ENCODE data around the gene TMPRSS11D. TPM values are rescaled to one million over a fixed set of nuclear protein-coding genes. Genes with fewer than 3 reads are reported as not detected.

TMPRSS11D gene
- polyA plus RNA-seq, 2 of the 4 experiments (the other 2 are of a cell fraction) = not detected

DNA sequence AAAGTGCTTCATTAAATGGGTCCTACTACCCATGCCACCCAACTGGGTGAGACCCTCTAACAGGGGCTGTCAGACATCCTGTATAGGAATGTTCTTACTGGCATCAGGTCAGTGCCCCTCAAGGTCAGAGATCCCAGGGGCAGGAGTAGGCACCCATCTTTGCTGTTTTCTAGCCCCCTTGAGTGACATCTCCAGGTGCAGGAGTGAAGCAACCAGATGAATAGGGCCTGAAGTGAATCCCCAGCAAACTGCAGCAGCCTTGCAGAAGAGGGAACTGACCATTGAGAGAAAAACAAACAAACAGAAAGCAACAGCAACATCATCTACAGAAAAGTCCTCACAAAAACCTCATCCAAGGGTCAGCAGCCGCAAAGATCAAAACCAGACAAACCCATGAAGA, 73.8 kb downstream of the TMPRSS11D start:
- ATAC-seq (no peak), FAIRE-seq (no peak)

DNA sequence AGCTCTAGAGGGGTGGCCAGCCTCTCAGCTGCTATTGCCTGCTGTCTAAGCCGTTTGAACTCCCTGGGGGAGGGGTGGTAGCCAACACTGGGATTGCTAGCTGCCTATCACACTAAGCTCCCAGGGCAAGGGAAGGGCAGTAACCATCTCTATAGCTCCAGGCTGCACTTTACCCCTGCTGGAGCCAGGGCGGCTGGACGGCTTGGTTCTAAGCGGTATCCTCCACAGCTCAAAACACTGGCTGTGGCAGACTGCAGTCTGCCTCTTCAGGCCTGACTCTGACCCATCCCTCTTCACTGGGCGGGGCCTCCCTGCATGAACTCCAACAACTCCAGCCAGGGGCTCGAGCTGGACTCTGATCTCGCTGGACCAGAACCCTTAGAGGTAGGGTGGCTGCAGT, 74.3 kb downstream of the TMPRSS11D start:
- Histone ChIP-seq H3K4me1 (no peaks in the 10 kb centered on the region), H3K27ac (no peak overlapping the region), H3K4me3 (no peak overlapping the region), H3K4me2 (no peak overlapping the region), H3K9me3 (no peaks in the 10 kb centered on the region)
- TF ChIP-seq NPAS2 (CRISPR knock-in tag; IDR thresholded peaks at IDR 0.05; ENCODE audit: borderline replicate concordance) = no peak
- ATAC-seq = no peak
- DNase-seq (ENCODE audit: low read depth in 1 of 2, low spot score in 1 of 2) = no peak
- ChIA-PET CTCF (no interaction called here), POLR2A (no interaction called here)
- no peak for FAIRE-seq
- no CpG with 5 or more reads among the region's 7 CpGs for WGBS (ENCODE audit: missing lambda C conversion rate)

More for the DNA sequence above, 73.8 kb downstream of the TMPRSS11D start:
- no peak overlapping the region for H3K4me3 ChIP-seq
- H3K4me1 ChIP-seq = no peaks in the 10 kb centered on the region
- H3K4me2 ChIP-seq = no peak overlapping the region
- no peak overlapping the region for H3K27ac ChIP-seq
- no peak for DNase-seq (ENCODE audit: low read depth in 1 of 2, low spot score in 1 of 2)
- TF ChIP-seq CHD4 (IDR thresholded peaks at IDR 0.05; ENCODE audit: borderline replicate concordance) = no peak
- 86% methylated on average over 1 of the region's 1 CpG for WGBS (ENCODE audit: missing lambda C conversion rate)
- CTCF ChIA-PET = no interaction called here
- POLR2A ChIA-PET = no interaction called here
- no peaks in the 10 kb centered on the region for H3K9me3 ChIP-seq

DNA sequence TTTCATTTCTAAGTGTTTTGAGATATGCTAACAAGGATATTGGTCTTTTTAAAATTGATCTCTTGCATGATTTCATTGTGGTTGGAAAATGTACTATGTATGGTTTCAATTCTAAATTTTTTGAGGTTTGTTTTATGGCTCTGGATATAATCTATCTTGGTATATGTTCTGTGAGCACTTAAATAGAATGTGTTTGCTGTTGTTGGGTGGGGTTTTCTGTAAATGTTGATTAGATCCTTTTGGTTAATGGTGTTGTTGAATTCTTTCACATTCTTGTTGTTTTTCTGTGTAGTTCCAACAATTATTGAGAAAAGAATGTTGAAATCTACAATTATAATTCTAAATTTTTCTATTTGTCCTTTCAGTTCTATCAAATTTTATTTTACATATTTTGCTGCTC, 87.0 kb downstream of the TMPRSS11D start:
- Histone ChIP-seq H3K4me2 (no peak overlapping the region), H3K9me3 (no peaks in the 10 kb centered on the region), H3K27ac (no peak overlapping the region), H3K4me1 (no peaks in the 10 kb centered on the region), H3K4me3 (no peak overlapping the region)
- CTCF ChIA-PET = no interaction called here
- FAIRE-seq (no peak), DNase-seq (ENCODE audit: low read depth in 1 of 2, low spot score in 1 of 2) (no peak), ATAC-seq (no peak)
- POLR2A ChIA-PET = no interaction called here
- TF ChIP-seq CEBPB (IDR thresholded peaks at IDR 0.05) (no peak), JUN (IDR thresholded peaks at IDR 0.05) (no peak), FOSL2 (IDR thresholded peaks at IDR 0.05) (no peak), FOSL2 (CRISPR knock-in tag; IDR thresholded peaks at IDR 0.05) (no peak), HEYL (CRISPR knock-in tag; IDR thresholded peaks at IDR 0.05) (no peak), HOXB13 (CRISPR knock-in tag; IDR thresholded peaks at IDR 0.05; ENCODE audit: low read depth) (no peak), FOSB (CRISPR knock-in tag; IDR thresholded peaks at IDR 0.05) (no peak), HOXB5 (CRISPR knock-in tag; IDR thresholded peaks at IDR 0.05) (no peak), CHD4 (IDR thresholded peaks at IDR 0.05; ENCODE audit: borderline replicate concordance) (no peak), HDAC2 (IDR thresholded peaks at IDR 0.05) (no peak), KDM1A (IDR thresholded peaks at IDR 0.05; ENCODE audit: low read depth) (no peak), CBX2 (IDR thresholded peaks at IDR 0.05; ENCODE audit: borderline replicate concordance, low read depth) (no peak), RAD21 (conservative IDR thresholded peaks at IDR 0.05 in 1 of 2, IDR thresholded peaks at IDR 0.05 in 1 of 2) (no peak), POLR2A (IDR thresholded peaks at IDR 0.05; ENCODE audit: low read length) (no peak), EHF (CRISPR knock-in tag; IDR thresholded peaks at IDR 0.05) (no peak), PHF8 (IDR thresholded peaks at IDR 0.05; ENCODE audit: borderline replicate concordance, low read depth) (no peak)
- TF ChIP-seq, protein P1, sequence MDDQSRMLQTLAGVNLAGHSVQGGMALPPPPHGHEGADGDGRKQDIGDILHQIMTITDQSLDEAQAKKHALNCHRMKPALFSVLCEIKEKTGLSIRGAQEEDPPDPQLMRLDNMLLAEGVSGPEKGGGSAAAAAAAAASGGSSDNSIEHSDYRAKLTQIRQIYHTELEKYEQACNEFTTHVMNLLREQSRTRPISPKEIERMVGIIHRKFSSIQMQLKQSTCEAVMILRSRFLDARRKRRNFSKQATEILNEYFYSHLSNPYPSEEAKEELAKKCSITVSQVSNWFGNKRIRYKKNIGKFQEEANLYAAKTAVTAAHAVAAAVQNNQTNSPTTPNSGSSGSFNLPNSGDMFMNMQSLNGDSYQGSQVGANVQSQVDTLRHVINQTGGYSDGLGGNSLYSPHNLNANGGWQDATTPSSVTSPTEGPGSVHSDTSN (IDR thresholded peaks at IDR 0.05) = no peak
- TF ChIP-seq, protein P2, sequence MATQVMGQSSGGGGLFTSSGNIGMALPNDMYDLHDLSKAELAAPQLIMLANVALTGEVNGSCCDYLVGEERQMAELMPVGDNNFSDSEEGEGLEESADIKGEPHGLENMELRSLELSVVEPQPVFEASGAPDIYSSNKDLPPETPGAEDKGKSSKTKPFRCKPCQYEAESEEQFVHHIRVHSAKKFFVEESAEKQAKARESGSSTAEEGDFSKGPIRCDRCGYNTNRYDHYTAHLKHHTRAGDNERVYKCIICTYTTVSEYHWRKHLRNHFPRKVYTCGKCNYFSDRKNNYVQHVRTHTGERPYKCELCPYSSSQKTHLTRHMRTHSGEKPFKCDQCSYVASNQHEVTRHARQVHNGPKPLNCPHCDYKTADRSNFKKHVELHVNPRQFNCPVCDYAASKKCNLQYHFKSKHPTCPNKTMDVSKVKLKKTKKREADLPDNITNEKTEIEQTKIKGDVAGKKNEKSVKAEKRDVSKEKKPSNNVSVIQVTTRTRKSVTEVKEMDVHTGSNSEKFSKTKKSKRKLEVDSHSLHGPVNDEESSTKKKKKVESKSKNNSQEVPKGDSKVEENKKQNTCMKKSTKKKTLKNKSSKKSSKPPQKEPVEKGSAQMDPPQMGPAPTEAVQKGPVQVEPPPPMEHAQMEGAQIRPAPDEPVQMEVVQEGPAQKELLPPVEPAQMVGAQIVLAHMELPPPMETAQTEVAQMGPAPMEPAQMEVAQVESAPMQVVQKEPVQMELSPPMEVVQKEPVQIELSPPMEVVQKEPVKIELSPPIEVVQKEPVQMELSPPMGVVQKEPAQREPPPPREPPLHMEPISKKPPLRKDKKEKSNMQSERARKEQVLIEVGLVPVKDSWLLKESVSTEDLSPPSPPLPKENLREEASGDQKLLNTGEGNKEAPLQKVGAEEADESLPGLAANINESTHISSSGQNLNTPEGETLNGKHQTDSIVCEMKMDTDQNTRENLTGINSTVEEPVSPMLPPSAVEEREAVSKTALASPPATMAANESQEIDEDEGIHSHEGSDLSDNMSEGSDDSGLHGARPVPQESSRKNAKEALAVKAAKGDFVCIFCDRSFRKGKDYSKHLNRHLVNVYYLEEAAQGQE (IDR thresholded peaks at IDR 0.05) = no peak
- TF ChIP-seq, protein P3, sequence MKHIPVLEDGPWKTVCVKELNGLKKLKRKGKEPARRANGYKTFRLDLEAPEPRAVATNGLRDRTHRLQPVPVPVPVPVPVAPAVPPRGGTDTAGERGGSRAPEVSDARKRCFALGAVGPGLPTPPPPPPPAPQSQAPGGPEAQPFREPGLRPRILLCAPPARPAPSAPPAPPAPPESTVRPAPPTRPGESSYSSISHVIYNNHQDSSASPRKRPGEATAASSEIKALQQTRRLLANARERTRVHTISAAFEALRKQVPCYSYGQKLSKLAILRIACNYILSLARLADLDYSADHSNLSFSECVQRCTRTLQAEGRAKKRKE (CRISPR knock-in tag; IDR thresholded peaks at IDR 0.05; ENCODE audit: low read depth) = no peak
- TF ChIP-seq, protein P4, sequence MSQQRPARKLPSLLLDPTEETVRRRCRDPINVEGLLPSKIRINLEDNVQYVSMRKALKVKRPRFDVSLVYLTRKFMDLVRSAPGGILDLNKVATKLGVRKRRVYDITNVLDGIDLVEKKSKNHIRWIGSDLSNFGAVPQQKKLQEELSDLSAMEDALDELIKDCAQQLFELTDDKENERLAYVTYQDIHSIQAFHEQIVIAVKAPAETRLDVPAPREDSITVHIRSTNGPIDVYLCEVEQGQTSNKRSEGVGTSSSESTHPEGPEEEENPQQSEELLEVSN (IDR thresholded peaks at IDR 0.05; ENCODE audit: borderline replicate concordance, low read depth) = no peak
- TF ChIP-seq, protein P5, sequence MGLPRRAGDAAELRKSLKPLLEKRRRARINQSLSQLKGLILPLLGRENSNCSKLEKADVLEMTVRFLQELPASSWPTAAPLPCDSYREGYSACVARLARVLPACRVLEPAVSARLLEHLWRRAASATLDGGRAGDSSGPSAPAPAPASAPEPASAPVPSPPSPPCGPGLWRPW (IDR thresholded peaks at IDR 0.05) = no peak
